Adrenal gland (tissue), 5 donors: ENCODE measurements around the gene ZNF19.

ENCODE experiments used
- CTCF ChIP-seq, 6 experiments: fragments of 450-650 bp in 4 of 6; fragments of 200-600 bp in 2 of 6; sonication (generic) in 1 of 6; IDR thresholded peaks; 1 replicate in 5 of 6; 2 replicates in 1 of 6; pipeline versions ENCODE4 v1.5.1 to v1.8.0; 2016 to 2021; ENCODE audit warnings: antibody characterized with exemption in 6 of 6, mild to moderate bottlenecking in 2 of 6, moderate library complexity in 1 of 6
- POLR2A ChIP-seq, 2 donors: fragments of 450-650 bp; IDR thresholded peaks; one replicate each; pipeline ENCODE4 v1.6.1; 2017; ENCODE audit warnings: antibody characterized with exemption in 2 of 2, mild to moderate bottlenecking in 2 of 2, moderate library complexity in 1 of 2
- donor health status: DM: no; HTN: no; CAD: no.

GRCh38 chr16:71532366-71532765, 43.2 kb upstream of the ZNF19 start:
- TF ChIP-seq CTCF (IDR thresholded peaks at IDR 0.05) (no peak), POLR2A (IDR thresholded peaks at IDR 0.05) (no peak)
